A673 (cell line): ENCODE data around the gene EFHC2. TPM values are rescaled to one million over a fixed set of nuclear protein-coding genes. Genes with fewer than 3 reads are reported as not detected.

Experiments used
- BruUV-seq: library from RNA; stranded (reverse); fragments of 400-500 nt; replicated peaks from 2 replicates; lab custom pipeline; 2021; lab: Mats Ljungman, UMichigan
- CTCF ChIA-PET: fragments of 300-600 bp; sonication (Branson Sonifier 250); formaldehyde crosslinking; loops from one replicate; lab custom pipeline; 2022; ENCODE audit warnings: antibody characterized with exemption; lab: Charles Lee
- POLR2A ChIA-PET: fragments of 300-600 bp; sonication (Branson Sonifier 250); formaldehyde crosslinking; loops from one replicate; lab custom pipeline; 2022; ENCODE audit warnings: antibody characterized with exemption; ENCODE audit not compliant: low non-redundant PET; lab: Charles Lee
- DNase-seq: peaks from one replicate; pipeline ENCODE4 v3.0.0-alpha.2; 2015; ENCODE audit warnings: low spot score
- H3K27ac ChIP-seq: fragments of 200-600 bp; sonication (generic); 2 replicates; pipeline ENCODE4 v1.5.1; 2016; ENCODE audit warnings: mixed run types, low read depth, mild to moderate bottlenecking, mixed read lengths, antibody characterized with exemption, low read length; ENCODE audit not compliant: poor library complexity, severe bottlenecking
- H3K27me3 ChIP-seq: fragments of 200-600 bp; sonication (generic); replicated peaks from 2 replicates; pipeline ENCODE4 v1.6.1; 2017; ENCODE audit warnings: mixed run types, low read depth, mild to moderate bottlenecking, mixed read lengths, antibody characterized with exemption, low read length; ENCODE audit not compliant: insufficient read depth, poor library complexity
- H3K36me3 ChIP-seq: fragments of 200-600 bp; sonication (generic); 2 replicates; pipeline ENCODE4 v1.6.1; 2016; ENCODE audit warnings: mixed run types, mild to moderate bottlenecking, mixed read lengths, antibody characterized with exemption, low read length; ENCODE audit not compliant: insufficient read depth, poor library complexity, severe bottlenecking
- H3K4me1 ChIP-seq: fragments of 200-600 bp; sonication (generic); 2 replicates; pipeline ENCODE4 v1.6.1; 2017; ENCODE audit warnings: mixed run types, mild to moderate bottlenecking, mixed read lengths, antibody characterized with exemption, low read length; ENCODE audit not compliant: insufficient read depth, poor library complexity, severe bottlenecking
- H3K4me3 ChIP-seq: fragments of 200-600 bp; sonication (generic); 2 replicates; pipeline ENCODE4 v1.5.1; 2016; ENCODE audit warnings: low read depth, mixed run types, mild to moderate bottlenecking, mixed read lengths, low read length; ENCODE audit not compliant: poor library complexity, severe bottlenecking
- H3K9me3 ChIP-seq: fragments of 200-600 bp; sonication (generic); 2 replicates; pipeline ENCODE4 v1.6.1; 2016; ENCODE audit warnings: mixed run types, low read depth, mild to moderate bottlenecking, mixed read lengths, antibody characterized with exemption, low read length; ENCODE audit not compliant: poor library complexity, severe bottlenecking
- EZH2 ChIP-seq: fragments of 200-600 bp; sonication (generic); IDR thresholded peaks from 2 replicates; pipeline ENCODE4 v1.6.1; 2017; ENCODE audit warnings: borderline replicate concordance, low read depth, mild to moderate bottlenecking, mixed read lengths, antibody characterized with exemption, low read length; ENCODE audit not compliant: poor library complexity, severe bottlenecking
- intact Hi-C: fragments of 100-400 bp; cut with micrococcal nuclease; formaldehyde crosslinking; loops from one replicate; pipeline ENCODE4 v1.10.0; 2022; ENCODE audit not compliant: unreplicated experiment
- total RNA-seq: library from RNA; stranded (reverse); gene quantifications from 2 replicates; pipeline ENCODE4 v1.2.3, GENCODE V29; 2021
- TF ChIP-seq, protein P1 (sequence below): fragments of 300-800, 200-600 bp; sonication (generic); conservative IDR thresholded peaks from 2 replicates; pipeline ENCODE4 v1.5.1; 2017; ENCODE audit warnings: low read depth, mild to moderate bottlenecking, antibody characterized with exemption, low read length, moderate library complexity, mixed read lengths

The EFHC2 gene
- total RNA-seq, 1 experiment from 2014 or later, result 0.11 TPM

DNA sequence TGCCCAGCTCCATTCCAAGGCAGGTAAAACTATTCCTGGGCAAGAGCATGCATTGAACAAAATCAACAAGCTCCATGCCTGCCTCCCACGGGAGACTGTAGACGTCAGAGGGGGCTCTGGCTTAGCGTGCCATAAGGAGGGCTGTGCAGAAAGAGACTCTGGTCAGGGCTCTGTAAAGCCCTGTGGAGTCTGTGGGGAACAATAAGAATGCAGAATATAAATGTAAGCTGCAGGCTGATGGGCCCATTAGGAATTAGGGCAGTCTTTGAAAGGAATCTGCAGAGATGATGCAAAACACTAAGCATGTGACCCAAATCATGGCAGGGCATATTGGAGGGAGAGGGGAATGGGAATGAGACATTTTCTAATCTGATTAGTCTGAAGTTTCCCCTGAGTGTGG lies 170.3 kb downstream of the EFHC2 start:
- Histone ChIP-seq H3K27ac (no peak overlapping the region), H3K9me3 (no peaks in the 10 kb centered on the region), H3K27me3 (no peaks in the 10 kb centered on the region), H3K4me3 (no peak overlapping the region), H3K4me1 (no peaks in the 10 kb centered on the region), H3K36me3 (no peaks in the 10 kb centered on the region)
- CTCF ChIA-PET, result no interaction called here
- POLR2A ChIA-PET, result no interaction called here
- no peak for TF ChIP-seq EZH2
- TF ChIP-seq, protein P1, sequence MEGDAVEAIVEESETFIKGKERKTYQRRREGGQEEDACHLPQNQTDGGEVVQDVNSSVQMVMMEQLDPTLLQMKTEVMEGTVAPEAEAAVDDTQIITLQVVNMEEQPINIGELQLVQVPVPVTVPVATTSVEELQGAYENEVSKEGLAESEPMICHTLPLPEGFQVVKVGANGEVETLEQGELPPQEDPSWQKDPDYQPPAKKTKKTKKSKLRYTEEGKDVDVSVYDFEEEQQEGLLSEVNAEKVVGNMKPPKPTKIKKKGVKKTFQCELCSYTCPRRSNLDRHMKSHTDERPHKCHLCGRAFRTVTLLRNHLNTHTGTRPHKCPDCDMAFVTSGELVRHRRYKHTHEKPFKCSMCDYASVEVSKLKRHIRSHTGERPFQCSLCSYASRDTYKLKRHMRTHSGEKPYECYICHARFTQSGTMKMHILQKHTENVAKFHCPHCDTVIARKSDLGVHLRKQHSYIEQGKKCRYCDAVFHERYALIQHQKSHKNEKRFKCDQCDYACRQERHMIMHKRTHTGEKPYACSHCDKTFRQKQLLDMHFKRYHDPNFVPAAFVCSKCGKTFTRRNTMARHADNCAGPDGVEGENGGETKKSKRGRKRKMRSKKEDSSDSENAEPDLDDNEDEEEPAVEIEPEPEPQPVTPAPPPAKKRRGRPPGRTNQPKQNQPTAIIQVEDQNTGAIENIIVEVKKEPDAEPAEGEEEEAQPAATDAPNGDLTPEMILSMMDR, result no peak
- DNase-seq, result no peak
- intact Hi-C loops, result no loop called here
- BruUV-seq, result no TSS peak

DNA sequence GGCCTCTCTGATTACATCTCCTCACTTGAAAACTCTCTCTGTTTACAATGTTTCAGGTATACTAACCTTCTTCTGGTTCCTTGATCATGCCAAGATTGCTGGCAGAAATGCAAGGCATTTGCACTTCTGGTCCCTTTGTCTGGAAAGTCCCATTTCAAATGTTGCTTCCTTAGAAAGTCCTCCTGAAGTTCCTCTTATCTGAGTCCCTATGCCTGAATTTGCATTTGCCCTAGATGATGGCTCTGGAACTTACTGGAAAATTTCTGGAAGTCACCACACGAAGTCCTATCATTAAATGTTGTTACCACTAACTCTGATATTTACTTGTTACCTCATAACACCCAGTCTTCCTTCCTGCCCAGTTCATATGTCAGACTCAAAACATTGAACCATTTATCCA lies 176.4 kb downstream of the EFHC2 start:
- no TSS peak for BruUV-seq
- Histone ChIP-seq H3K27ac (no peak overlapping the region), H3K36me3 (no peaks in the 10 kb centered on the region), H3K4me1 (no peaks in the 10 kb centered on the region), H3K4me3 (no peak overlapping the region), H3K27me3 (peaks cover 10% of the 10 kb centered on the region), H3K9me3 (no peaks in the 10 kb centered on the region)
- ChIA-PET POLR2A (no interaction called here), CTCF (no interaction called here)
- no peak for DNase-seq
- TF ChIP-seq, protein P1, result no peak
- TF ChIP-seq EZH2, result no peak
- intact Hi-C loops, result no loop called here

DNA sequence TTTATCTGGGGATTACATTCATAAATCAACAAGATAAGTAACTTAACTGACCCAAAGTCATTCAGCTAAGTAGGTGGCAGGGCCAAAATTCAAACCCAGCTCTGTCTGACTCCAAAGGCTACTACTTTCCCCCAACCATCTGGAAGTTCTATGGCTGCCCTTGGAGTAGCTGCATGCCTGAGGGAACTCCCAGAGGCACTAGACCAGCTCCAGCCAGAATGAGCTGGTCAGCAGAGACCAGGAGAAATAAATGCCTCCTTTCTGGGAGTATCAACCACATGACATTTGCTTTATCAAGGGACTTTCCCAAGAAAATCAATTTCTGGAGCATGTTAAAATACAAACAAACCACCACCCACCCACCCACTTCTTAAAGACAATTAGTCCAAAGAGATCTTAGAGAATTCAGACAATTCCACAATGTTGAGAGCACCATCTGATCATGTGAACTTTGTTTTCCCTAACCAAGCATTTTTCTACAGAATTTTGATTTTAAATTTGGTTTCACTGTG lies 180.5 kb downstream of the EFHC2 start:
- Histone ChIP-seq H3K4me3 (no peak overlapping the region), H3K9me3 (no peaks in the 10 kb centered on the region), H3K27me3 (peaks cover 10% of the 10 kb centered on the region), H3K4me1 (no peaks in the 10 kb centered on the region), H3K36me3 (no peaks in the 10 kb centered on the region), H3K27ac (no peak overlapping the region)
- DNase-seq, result no peak
- intact Hi-C loops, result no loop called here
- TF ChIP-seq EZH2, result no peak
- TF ChIP-seq, protein P1, result no peak
- ChIA-PET CTCF (no interaction called here), POLR2A (no interaction called here)
- no TSS peak for BruUV-seq
